GM13976 (cell line): Measurements from ENCODE around the gene RIPOR2.
"Not testable (repeated sequence)": the region's sequence is repeated elsewhere in the genome, so short reads cannot be mapped to it uniquely, and the experiment has no call there.

Source experiments
- DNase-seq: peaks from one replicate; pipeline ENCODE4 v3.0.0; 2012; ENCODE audit warnings: low spot score
- CTCF ChIP-seq: IDR thresholded peaks from 2 replicates; pipeline ENCODE4 v1.5.1; 2012; ENCODE audit warnings: borderline replicate concordance, mild to moderate bottlenecking; ENCODE audit not compliant: insufficient read depth; ENCODE audit errors: extremely low read depth, missing control alignments, control extremely low read depth
- in situ Hi-C: fragments of 300-500 bp; cut with MboI; formaldehyde crosslinking; loops from one replicate; pipeline ENCODE4 v1.12.0; 2022; ENCODE audit warnings: low sequenced_read_pairs, mixed read lengths, inconsistent platforms; ENCODE audit not compliant: unreplicated experiment

The RIPOR2 gene

GRCh38 chr6:24882295-24882694 lies 53.5 kb downstream of the RIPOR2 start:
- no peak for DNase-seq
- TF ChIP-seq CTCF: no peak
- in situ Hi-C loops: no loop called here

- no peak for TF ChIP-seq CTCF
- in situ Hi-C loops: no loop called here
- DNase-seq: no peak
These were observed 54.4 kb downstream of the RIPOR2 start for GRCh38 chr6:24881376-24881775.

- in situ Hi-C loops: no loop called here
- TF ChIP-seq CTCF: no peak
- no peak for DNase-seq
These were observed 55.3 kb downstream of the RIPOR2 start for GRCh38 chr6:24880451-24880850.

- no peak for TF ChIP-seq CTCF
- DNase-seq: no peak
- in situ Hi-C loops: no loop called here
These were observed 56.4 kb downstream of the RIPOR2 start for GRCh38 chr6:24879351-24879750.

GRCh38 chr6:24877747-24878146 lies 58.0 kb downstream of the RIPOR2 start:
- in situ Hi-C loops, DNase-seq: not testable (repeated sequence)

- TF ChIP-seq CTCF: no peak
- DNase-seq: no peak
- in situ Hi-C loops: no loop called here
These were observed 59.0 kb downstream of the RIPOR2 start for GRCh38 chr6:24876499-24877465.

- DNase-seq: no peak
- in situ Hi-C loops: no loop called here
- no peak for TF ChIP-seq CTCF
These were observed 60.2 kb downstream of the RIPOR2 start for GRCh38 chr6:24875534-24875901.
